Stimulated activated CD4-positive, alpha-beta T cell treated with anti-CD3 and anti-CD28 coated beads, Interleukin-15, amount 100 ng/mL, for 48 hours (primary cell): ENCODE data around the gene RAP1GAP2.

Source experiments
- DNase-seq, 2 donors: peaks; one replicate each; pipeline ENCODE4 v3.0.0-alpha.2; 2020; ENCODE audit warnings: low read depth in 2 of 2

The RAP1GAP2 gene

DNA sequence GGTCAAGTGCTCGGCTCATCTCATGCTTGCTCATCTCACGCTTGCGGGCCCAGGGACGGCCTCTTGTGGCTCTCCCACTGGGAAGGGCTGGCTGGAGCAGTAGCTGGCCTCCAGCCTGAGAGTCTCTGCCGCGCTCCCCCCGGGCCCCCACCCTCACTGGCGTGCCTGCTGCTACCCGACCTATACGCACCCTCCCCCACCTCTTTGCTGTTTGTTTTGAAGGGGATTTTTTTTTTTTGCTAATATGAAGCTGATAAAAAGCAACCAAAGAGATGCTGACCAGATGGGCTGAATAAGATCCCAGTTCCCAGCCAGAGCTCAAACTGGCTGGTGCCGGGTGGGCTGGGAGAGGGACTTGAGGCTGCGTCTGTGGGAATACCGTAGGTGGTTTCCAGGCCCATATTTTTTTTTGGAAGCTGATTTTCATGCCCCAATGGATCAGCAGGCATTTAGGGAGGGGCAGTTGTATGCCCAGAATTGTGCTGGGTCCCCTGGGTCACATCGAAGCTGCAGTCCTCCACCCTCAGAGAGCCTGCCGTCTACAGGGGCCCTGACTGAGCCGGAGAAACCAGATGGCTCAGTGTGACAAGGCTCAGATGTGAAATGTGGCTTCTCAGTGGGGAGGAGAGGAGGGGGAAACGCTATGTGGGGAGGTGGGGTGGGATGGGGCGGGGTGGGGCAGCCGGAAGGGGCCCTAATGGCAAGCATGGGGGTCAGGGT lies 115.0 kb downstream of the RAP1GAP2 start:
- no peak for DNase-seq

DNA sequence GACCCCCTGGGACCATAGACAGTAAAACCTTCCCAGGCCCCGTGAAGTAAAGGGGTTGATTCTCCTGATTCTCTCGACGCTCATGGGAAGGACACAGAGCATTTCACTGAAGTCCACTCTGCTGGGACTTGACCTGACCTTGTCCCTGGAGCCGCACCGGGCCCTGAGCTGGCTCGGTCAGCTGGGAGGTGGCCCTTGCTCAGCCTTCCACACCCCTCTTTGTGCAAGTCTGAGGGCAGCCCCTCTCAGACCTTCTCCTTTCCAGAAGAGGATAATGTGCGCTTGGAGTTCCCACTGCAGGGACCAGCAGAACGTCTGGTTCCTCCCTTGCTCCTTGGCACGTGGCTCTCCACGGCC lies 115.5 kb downstream of the RAP1GAP2 start:
- DNase-seq: no peak

DNA sequence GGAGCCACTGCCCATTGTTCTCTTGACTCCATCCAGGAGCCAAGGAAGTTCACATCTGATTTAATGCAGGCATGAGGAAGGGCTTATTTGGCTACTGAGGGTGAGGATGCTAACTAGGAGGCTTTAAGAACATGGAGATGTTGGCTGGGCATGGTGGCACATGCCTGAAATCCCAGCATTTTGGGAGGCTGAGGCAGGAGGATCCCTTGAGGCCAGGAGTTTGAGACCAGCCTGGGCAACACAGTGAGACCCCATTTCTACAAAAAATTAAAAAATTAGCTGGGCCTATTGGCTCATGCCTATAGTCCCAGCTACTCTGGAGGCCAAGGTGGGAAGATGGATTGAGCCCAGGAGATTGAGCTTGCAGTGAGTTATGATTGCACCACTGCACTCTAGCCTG lies 116.5 kb downstream of the RAP1GAP2 start:
- DNase-seq: no peak

GRCh38 chr17:2916461-2916860 lies 120.2 kb downstream of the RAP1GAP2 start:
- no peak for DNase-seq

- DNase-seq: no peak
Observed at GRCh38 chr17:2921443-2921842, 125.2 kb downstream of the RAP1GAP2 start.

DNA sequence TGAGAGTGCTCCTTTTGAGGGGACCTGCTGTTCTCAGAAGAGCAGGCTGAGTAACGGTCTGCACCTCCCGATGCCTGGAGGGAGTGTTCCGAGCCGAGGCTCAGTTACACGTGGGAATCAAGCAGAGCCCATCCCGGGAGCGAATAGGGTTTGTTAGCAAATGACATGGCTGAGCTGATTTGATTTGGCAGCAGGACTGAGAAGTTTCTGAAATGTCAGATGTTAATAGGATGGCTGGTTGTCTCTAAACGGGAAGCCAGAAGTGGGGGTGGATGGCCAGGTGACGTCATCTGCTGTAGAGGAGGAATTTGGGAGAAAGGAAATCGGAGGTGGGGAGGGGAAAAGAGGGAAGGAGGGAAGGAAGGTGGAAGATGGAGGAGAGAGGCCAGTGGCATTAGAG lies 128.0 kb downstream of the RAP1GAP2 start:
- DNase-seq: no peak

- DNase-seq: no peak
Observed at GRCh38 chr17:2925011-2925410, 128.8 kb downstream of the RAP1GAP2 start.

DNA sequence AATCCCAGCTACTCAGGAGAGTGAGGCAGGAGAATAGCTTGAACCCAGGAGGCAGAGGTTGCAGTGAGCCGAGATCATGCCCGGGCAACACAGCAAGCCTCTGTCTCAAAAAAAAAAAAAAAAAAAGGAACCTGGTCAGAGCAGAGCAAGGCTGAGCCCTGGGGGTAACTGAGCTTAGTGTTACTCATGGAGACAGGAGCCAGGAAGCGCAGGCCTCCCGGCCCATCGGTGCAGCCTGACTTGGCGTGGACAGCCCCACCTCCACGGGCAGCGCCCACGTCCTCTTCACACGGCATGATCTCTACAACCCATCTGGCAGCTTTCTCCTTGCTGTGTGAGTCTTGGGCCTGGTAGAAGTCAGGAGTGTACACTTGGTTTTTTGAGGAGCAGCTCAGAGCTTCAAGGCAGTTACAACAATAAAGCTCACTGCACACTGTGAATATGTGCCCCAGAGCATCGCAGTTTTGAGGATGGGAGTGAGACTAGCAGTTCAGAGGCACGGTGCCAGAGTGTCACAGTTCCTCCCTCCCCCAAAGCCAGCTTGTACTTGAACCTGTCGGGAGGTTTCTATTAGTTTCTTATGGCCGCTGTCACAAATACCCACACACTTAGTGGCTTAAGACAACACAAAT lies 129.9 kb downstream of the RAP1GAP2 start:
- no peak for DNase-seq

DNA sequence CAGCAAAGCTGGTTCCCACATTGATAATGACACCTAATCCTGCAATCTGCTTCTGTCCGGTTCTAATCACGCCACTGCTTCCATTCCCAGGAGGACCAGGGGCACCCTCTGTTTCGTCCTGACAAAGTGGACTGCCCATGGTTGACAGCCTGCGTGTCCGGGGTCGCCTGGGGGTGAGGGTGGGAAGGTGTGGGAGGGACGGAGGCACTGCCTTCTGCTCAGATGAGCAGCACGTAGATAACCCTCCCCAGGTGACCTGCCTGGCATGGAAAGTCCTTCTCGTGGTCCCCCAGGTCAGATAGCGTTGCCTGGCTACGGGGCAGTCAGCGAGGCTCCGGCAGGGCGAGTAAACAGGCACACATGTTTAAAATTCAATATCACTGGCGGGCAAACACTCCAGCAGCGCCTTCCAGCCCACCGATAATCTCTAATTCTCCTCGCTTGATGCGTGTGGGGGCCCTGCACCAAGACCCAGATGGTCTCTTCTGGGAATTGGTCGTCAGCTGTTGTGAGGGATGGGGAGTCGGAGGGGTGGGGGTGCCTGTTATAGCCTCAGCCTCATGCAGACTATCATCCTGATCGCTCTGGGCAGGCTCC lies 132.2 kb downstream of the RAP1GAP2 start:
- no peak for DNase-seq

DNA sequence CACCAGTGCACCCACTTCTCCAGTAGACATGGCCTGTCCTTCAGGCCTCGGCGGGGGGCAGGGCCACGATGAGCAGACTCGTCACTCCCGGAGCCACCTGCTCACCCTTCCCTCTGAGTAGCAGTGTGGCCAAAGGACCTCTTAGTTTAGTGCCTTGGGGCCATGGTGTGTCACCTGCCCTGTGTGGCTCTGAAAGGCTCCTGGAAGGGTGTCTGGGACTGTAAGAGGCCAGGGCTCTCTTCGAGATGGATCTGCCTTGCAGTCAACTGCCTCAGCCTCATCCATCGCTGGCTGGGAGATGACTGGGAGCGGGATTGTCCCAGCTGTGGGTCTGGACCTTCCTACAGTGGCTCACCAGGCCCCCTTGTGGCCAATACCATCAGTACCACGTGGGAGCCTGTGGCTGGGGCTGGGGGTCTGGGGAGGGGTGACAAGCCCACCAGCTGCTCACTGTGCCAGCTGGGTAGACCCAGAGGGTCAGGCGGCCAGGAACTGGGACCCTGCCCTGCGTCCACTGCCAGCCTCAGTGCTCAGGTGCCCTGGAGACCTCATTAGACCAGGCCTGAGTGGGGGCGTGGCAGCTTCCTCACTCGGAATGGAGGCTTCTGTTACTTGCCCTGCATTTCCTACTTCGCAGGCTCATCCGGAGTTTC lies 133.8 kb downstream of the RAP1GAP2 start:
- no peak for DNase-seq

DNA sequence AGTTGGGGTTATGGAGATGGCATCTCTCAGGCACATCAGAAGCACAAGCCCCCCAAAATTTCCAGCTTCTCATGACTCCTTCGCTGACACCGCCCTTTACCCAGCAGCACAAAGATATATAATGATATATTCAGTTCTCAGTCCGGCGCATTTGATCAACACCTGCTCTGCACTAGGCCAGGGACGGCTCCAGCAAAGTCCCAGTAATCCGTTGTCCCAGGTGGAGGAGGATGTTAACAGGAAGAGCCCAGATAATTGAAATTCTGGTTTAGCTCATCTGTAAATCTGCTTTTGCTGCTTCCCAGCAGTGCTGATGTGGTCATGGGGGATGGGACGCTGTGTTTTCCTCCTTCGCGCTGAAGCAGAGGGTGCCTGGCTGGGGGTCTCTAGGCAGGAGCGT lies 135.6 kb downstream of the RAP1GAP2 start:
- DNase-seq: no peak

DNA sequence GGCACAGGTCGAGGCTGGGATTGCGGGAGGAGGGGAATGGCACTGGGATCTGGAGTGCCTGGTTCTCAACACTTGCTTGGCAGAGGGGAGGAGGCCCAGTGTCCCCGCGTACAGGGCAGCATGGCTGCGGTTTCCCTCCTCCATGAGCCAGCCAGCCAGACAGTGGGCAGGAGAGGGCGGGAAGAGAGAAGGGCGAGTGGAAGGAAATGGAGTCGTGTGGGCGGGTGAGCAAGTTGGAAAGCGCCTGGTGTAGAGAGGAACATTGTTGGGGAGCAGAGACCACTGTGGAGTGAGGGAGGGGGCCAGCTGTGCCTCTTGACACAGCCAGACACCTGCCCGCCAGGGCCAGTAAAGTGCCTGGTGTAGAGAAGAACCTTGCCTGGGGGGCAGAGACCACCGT lies 136.7 kb downstream of the RAP1GAP2 start:
- no peak for DNase-seq

- DNase-seq: no peak
Observed at GRCh38 chr17:2933606-2934005, 137.4 kb downstream of the RAP1GAP2 start.

DNA sequence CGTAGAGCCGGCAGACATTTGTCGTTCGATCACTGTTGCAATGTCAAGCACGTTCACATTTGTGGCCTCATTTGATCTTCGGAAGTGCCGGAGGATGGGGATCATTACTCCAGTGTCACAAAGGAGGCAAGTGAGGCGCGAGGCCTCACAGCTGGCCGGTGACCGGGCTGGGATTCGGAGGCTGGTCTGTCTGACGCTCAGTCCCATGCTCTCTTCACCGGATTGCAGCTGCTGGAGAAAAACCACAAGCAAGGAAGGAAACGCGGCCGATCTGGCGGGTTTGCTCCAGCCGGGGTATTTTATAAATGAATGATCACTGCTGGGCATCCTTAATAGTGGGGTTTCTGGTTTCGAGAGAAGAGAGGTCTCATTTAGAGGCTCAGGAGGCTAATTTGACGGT lies 139.4 kb downstream of the RAP1GAP2 start:
- no peak for DNase-seq

GRCh38 chr17:2936351-2936750 lies 140.1 kb downstream of the RAP1GAP2 start:
- no peak for DNase-seq

- DNase-seq: no peak
Observed at GRCh38 chr17:2936771-2937321, 140.6 kb downstream of the RAP1GAP2 start.

- DNase-seq: no peak
Observed at GRCh38 chr17:2937331-2938003, 141.2 kb downstream of the RAP1GAP2 start.

- DNase-seq: no peak
Observed at GRCh38 chr17:2939714-2940351, 143.6 kb downstream of the RAP1GAP2 start.

- no peak for DNase-seq
Observed at GRCh38 chr17:2940352-2940751, 144.1 kb downstream of the RAP1GAP2 start.

- no peak for DNase-seq
Observed at GRCh38 chr17:2943981-2944380, 147.7 kb downstream of the RAP1GAP2 start.

DNA sequence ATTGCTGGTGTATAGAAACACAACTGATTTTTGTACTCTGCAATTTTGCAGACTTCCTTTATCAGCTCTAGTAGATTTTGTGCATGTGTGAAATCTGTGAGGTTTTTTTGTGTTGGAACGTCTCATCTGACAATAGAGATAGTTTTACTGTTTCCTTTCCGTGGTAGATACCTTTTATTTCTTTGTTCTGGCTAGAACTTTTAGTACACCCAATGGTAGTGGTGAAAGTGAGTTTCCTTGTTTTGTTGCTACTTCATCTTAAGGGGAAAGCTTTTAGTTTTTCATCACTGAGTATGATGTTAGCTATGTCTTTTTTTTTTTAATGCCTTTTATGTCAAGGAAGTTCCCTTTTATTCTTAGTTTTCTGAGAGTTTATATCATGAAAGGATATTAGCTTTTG lies 149.1 kb downstream of the RAP1GAP2 start:
- no peak for DNase-seq

- no peak for DNase-seq
Observed at GRCh38 chr17:2946144-2946543, 149.9 kb downstream of the RAP1GAP2 start.
